HAP-1 (cell line): ENCODE measurements around the gene CHTF18.
A peak's percentile ranks its signal among the peaks of the same experiment; 100 is the strongest.

ENCODE experiments used
- DNase-seq, 2 experiments: peaks; one replicate each; pipeline ENCODE4 v3.0.0-alpha.2; 2016 to 2020; ENCODE audit warnings: low spot score in 2 of 2
- H3K27me3 ChIP-seq: fragments of 250-450 bp; sonication (Bioruptor Pico); 2 replicates; pipeline ENCODE4 v1.5.1; 2020; ENCODE audit warnings: low read depth, mild to moderate bottlenecking, moderate library complexity
- H3K36me3 ChIP-seq: fragments of 250-450 bp; sonication (Bioruptor Pico); replicated peaks from 2 replicates; pipeline ENCODE4 v1.5.1; 2020; ENCODE audit warnings: mild to moderate bottlenecking
- H3K4me1 ChIP-seq: fragments of 250-450 bp; sonication (Bioruptor Pico); 2 replicates; pipeline ENCODE4 v1.5.1; 2020; ENCODE audit warnings: mild to moderate bottlenecking
- H3K4me3 ChIP-seq: fragments of 250-450 bp; sonication (Bioruptor Pico); 2 replicates; pipeline ENCODE4 v1.5.1; 2020; ENCODE audit warnings: mild to moderate bottlenecking, moderate library complexity
- H3K9me3 ChIP-seq: fragments of 250-450 bp; sonication (Bioruptor Pico); 2 replicates; pipeline ENCODE4 v1.5.1; 2020; ENCODE audit warnings: mild to moderate bottlenecking, moderate library complexity
- in situ Hi-C: fragments of 300-500 bp; cut with MboI; formaldehyde crosslinking; loops from 3 replicates; pipeline ENCODE4 v1.14.3; 2020; ENCODE audit warnings: low sequenced_read_pairs, inconsistent platforms, mixed read lengths

The CHTF18 gene

DNA sequence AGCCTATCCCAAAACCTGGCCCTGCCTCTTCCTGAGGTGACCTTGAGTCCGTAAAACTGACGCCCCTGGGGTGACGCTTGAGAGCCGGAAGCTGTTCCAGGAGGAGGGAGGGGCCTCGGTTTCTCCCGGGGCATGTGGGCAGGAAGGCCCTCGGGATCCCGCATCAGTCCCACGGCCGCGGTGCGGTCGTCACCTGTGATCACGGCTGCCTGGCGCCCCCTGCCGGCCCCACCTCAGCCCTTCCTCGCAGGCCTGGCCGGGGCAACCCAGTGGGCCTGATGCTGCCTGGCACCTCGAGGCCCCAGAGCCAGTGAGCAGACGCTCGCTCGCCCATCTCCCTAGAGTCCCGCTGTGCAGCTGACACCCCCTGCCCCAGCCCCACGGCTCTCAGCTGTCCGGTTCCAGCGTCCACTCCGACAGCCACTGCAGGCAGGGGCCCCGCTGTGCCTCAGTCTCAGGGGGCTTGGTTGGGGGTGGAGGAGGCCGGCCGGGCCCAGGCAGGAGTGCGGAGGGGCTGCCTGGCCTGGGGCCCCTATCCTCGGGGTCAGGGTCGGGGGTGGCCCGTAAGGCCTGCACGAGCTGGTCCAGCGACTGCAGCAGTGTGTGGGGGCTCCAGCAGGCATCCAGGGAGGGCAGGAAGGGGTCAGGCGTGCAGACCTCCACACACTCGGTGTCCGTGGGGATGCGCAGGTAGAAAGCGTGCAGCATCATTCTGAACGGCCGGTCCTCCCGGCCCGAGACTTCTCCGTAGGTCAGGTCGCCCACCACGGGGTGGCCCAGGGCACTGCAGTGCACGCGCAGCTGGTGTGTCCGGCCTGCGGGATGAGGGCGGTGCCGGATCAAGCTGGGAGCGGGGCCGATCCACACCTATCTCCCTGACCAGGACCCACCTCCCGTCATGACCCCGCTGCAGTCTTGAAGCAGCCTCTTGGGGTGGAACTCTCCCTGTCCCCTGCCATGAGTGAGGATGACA, 2.6 kb upstream of the CHTF18 start:
- no peaks in the 10 kb centered on the region for H3K9me3 ChIP-seq
- H3K4me3 ChIP-seq = no peak overlapping the region
- H3K27me3 ChIP-seq = peaks cover 20% of the 10 kb centered on the region
- peaks cover 48% of the 10 kb centered on the region for H3K36me3 ChIP-seq
- H3K4me1 ChIP-seq = no peaks in the 10 kb centered on the region
- peak; percentile 26 to 91 for DNase-seq
- in situ Hi-C loops = loop anchor here (5.0 kb wide), 1 partner anchor 54 kb away; no protein-coding TSS in a partner anchor

GRCh38 chr16:787321-787966, 976 bp upstream of the CHTF18 start:
- DNase-seq = peak in 1 of 2 experiments; percentile 29
- H3K36me3 ChIP-seq = peaks cover 64% of the 10 kb centered on the region
- in situ Hi-C loops = loop anchor here (5.0 kb wide), 1 partner anchor 55 kb away; no protein-coding TSS in a partner anchor

DNA sequence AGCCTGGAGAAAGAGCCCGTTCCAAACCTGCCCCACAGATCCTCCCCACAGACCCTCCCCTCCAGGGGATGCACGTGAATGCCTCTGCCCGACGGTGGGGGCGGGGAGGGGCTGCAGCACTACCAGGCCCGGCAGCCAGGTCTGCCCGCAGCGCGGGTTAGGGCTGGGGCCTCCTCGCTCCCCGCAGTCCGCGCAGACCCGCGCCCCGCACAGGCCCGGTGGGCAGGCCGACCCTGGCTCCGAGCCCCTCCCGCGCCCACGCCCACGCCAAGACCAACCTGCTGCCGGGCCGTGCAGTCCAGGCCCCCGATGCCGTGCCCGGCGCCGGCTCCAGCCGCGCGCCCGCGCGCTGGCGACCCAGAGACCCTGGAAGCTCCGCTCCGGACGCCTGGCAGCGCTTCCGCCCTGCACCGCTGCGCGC, 432 bp upstream of the CHTF18 start, which contains the start of gene RPUSD1:
Gene RPUSD1 (minus strand): TSS at position 404 of the 421 bp plus-strand sequence. CDS start 644 bp downstream, outside the sequence.
- H3K9me3 ChIP-seq = no peaks in the 10 kb centered on the region
- peaks cover 70% of the 10 kb centered on the region for H3K36me3 ChIP-seq
- in situ Hi-C loops = loop anchor here (5.0 kb wide), 1 partner anchor 56 kb away; no protein-coding TSS in a partner anchor
- peaks cover 2% of the 10 kb centered on the region for H3K27me3 ChIP-seq
- no peak for DNase-seq
- peak within 1 kb of the TSS; percentile 95 for H3K4me3 ChIP-seq
- no peaks in the 10 kb centered on the region for H3K4me1 ChIP-seq

More at GRCh38 chr16:787321-787966, 976 bp upstream of the CHTF18 start:
- Histone ChIP-seq H3K27me3 (peaks cover 8% of the 10 kb centered on the region), H3K9me3 (no peaks in the 10 kb centered on the region), H3K4me3 (peak overlapping the region; percentile 86), H3K4me1 (no peaks in the 10 kb centered on the region)

GRCh38 chr16:789191-789850, 901 bp downstream of the CHTF18 start:
- Histone ChIP-seq H3K4me3 (peak overlapping the region; percentile 95), H3K9me3 (no peaks in the 10 kb centered on the region), H3K4me1 (no peaks in the 10 kb centered on the region), H3K27me3 (no peaks in the 10 kb centered on the region), H3K36me3 (peaks cover 81% of the 10 kb centered on the region)
- no peak for DNase-seq
- in situ Hi-C loops = loop anchor here (5.0 kb wide), 1 partner anchor 57 kb away; no protein-coding TSS in a partner anchor

DNA sequence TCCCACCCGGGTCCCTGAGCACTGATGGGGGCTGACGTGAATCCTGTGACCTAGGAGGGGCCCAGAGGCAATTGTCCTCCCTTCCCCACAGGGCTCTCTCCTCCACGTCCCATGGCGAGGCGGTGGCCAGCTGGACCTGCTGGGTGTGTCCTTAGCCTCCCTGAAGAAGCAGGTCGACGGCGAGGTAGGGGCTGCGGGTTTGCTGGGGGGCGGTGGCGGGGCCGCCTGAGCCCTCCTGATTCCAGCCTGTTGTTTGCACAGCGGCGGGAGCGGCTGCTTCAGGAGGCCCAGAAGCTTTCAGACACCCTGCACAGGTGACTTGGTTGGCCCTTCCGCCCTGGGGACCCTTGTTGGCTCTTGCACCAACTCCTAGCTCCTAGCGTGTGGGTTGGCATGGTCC, 1.7 kb downstream of the CHTF18 start:
- H3K9me3 ChIP-seq = no peaks in the 10 kb centered on the region
- H3K4me3 ChIP-seq = no peak overlapping the region
- no peaks in the 10 kb centered on the region for H3K4me1 ChIP-seq
- H3K36me3 ChIP-seq = peaks cover 83% of the 10 kb centered on the region
- in situ Hi-C loops = no loop called here
- DNase-seq = no peak
- H3K27me3 ChIP-seq = no peaks in the 10 kb centered on the region

DNA sequence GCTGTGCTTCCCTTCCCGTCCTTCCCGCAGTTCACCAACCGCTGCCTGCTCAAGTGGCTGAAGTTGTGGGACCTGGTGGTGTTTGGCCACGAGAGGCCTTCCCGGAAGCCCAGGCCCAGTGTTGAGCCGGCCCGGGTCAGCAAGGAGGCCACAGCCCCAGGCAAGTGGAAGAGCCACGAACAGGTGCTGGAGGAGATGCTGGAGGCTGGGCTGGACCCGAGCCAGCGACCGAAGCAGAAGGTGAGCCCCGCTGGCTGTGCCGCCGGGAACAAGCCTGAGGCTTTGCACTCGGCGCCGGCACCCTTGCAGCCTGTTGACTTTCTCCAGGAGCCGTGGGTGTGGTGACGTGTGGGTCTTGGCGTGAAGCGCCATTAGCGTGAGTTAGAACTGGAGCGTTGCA, 2.7 kb downstream of the CHTF18 start:
- no peaks in the 10 kb centered on the region for H3K9me3 ChIP-seq
- H3K27me3 ChIP-seq = no peaks in the 10 kb centered on the region
- no peak for DNase-seq
- H3K36me3 ChIP-seq = peaks cover 78% of the 10 kb centered on the region
- in situ Hi-C loops = no loop called here
- no peaks in the 10 kb centered on the region for H3K4me1 ChIP-seq
- no peak overlapping the region for H3K4me3 ChIP-seq

- Histone ChIP-seq H3K4me3 (no peak overlapping the region), H3K9me3 (no peaks in the 10 kb centered on the region), H3K36me3 (peaks cover 79% of the 10 kb centered on the region), H3K27me3 (no peaks in the 10 kb centered on the region), H3K4me1 (no peaks in the 10 kb centered on the region)
- in situ Hi-C loops = no loop called here
- no peak for DNase-seq
Measured at GRCh38 chr16:792221-792995, 4.0 kb downstream of the CHTF18 start.

DNA sequence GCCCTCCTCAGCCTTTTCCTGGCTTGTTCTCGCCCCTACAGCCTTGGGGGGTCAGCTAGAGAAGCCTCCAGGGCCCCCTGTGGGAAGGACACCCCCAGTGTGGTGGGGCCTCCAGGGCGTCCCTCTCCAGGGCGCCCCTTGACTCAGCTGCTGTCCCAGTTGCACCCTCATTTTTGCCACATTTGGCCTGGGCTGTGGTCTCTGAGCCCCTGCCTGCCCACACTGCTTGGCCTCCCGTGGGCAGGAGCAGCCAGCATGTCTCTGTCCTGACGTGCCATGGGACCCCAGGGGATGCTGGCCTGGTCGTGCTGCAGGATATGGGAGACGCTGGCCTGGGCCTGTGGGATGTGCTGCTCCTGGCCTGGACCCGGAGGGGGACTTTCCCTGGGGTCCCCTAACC, 5.0 kb downstream of the CHTF18 start:
- DNase-seq = no peak
- Histone ChIP-seq H3K36me3 (peaks cover 77% of the 10 kb centered on the region), H3K4me1 (no peaks in the 10 kb centered on the region), H3K27me3 (no peaks in the 10 kb centered on the region), H3K9me3 (no peaks in the 10 kb centered on the region), H3K4me3 (no peak overlapping the region)
- in situ Hi-C loops = no loop called here

GRCh38 chr16:794091-794822, 5.8 kb downstream of the CHTF18 start:
- DNase-seq = no peak
- H3K9me3 ChIP-seq = no peaks in the 10 kb centered on the region
- no peak overlapping the region for H3K4me3 ChIP-seq
- H3K4me1 ChIP-seq = no peaks in the 10 kb centered on the region
- H3K36me3 ChIP-seq = peaks cover 72% of the 10 kb centered on the region
- in situ Hi-C loops = no loop called here
- H3K27me3 ChIP-seq = no peaks in the 10 kb centered on the region

DNA sequence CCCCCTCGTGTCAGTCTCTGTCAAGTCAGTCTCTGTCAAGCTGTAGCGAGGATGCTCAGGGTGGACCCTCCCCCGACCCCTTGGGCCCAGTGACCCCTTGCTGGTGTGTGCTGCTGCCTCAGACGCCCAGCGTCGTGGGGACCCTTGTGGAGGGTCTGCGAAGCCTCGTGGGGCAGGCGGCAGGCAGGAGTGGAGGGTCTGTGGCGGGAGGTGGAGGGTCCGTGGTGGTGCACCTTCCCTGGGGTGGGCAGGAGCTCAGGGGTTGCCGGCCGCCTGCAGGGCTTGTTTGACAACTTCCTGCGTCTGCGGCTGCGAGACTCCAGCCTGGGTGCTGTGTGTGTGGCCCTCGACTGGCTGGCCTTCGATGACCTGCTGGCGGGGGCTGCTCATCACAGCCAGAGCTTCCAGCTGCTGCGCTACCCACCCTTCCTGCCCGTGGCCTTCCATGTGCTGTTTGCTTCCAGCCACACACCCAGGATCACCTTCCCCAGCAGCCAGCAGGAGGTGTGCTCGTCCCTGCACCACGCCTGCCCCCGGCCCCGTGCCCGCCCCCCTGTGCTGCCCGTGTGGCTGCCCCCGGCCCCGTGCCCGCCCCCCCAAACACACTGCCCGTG, 6.5 kb downstream of the CHTF18 start:
- H3K36me3 ChIP-seq = peaks cover 65% of the 10 kb centered on the region
- no peaks in the 10 kb centered on the region for H3K9me3 ChIP-seq
- in situ Hi-C loops = no loop called here
- no peaks in the 10 kb centered on the region for H3K4me1 ChIP-seq
- no peak overlapping the region for H3K4me3 ChIP-seq
- no peaks in the 10 kb centered on the region; the same call in 1 of the 2 replicates for H3K27me3 ChIP-seq
- no peak for DNase-seq

DNA sequence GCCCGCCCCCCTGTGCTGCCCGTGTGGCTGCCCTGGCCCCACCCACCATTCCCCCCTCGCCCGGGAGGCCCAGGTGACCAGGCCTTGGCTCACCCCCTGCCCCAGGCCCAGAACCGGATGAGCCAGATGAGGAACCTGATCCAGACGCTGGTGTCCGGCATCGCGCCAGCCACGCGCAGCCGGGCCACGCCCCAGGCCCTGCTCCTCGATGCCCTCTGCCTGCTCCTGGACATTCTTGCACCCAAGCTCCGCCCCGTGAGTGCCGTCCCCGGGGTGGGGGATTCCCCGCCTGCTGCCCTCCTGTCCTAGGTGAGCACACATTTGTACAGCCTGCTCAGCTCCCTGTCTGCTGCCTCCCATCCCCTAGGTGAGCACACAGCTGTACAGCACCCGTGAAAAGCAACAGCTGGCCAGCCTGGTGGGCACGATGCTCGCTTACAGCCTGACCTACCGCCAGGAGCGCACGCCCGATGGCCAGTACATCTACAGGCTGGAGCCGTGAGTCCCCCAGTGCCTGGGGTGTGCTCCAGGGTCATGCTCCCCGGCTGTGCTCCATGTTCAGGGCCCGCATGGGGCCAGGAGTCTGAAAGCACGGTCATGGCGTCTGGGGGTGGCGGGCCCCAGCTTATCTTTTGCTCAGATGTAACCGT, 7.3 kb downstream of the CHTF18 start:
- H3K9me3 ChIP-seq = no peaks in the 10 kb centered on the region
- no peak overlapping the region for H3K4me3 ChIP-seq
- H3K27me3 ChIP-seq = peaks cover 7% of the 10 kb centered on the region
- in situ Hi-C loops = no loop called here
- 0 out of 2 replicates have a peak, but pooled peaks cover 2% of the 10 kb centered on the region for H3K4me1 ChIP-seq
- no peak for DNase-seq
- peaks cover 57% of the 10 kb centered on the region for H3K36me3 ChIP-seq
